Cardiac fibroblast (primary cell): ENCODE measurements around the gene SPIRE1.
A peak's percentile ranks its signal among the peaks of the same experiment; 100 is the strongest.

Experiments used
- DNase-seq, 2 donors: peaks; one replicate each; pipeline versions ENCODE4 v3.0.0 to v3.0.0-alpha.2; 2010; ENCODE audit warnings: low read depth in 2 of 2
- H3K4me3 ChIP-seq, 2 donors: replicated peaks in 1 of 2; 1 replicate in 1 of 2; 2 replicates in 1 of 2; pipeline ENCODE4 v1.5.1; 2011; ENCODE audit warnings: low read depth in 2 of 2, low read length in 2 of 2, mild to moderate bottlenecking in 2 of 2, moderate library complexity in 1 of 2
- CTCF ChIP-seq: IDR thresholded peaks from one replicate; pipeline ENCODE4 v1.5.1; 2011; ENCODE audit warnings: low read depth, mild to moderate bottlenecking, low read length, inconsistent platforms

The SPIRE1 gene

DNA sequence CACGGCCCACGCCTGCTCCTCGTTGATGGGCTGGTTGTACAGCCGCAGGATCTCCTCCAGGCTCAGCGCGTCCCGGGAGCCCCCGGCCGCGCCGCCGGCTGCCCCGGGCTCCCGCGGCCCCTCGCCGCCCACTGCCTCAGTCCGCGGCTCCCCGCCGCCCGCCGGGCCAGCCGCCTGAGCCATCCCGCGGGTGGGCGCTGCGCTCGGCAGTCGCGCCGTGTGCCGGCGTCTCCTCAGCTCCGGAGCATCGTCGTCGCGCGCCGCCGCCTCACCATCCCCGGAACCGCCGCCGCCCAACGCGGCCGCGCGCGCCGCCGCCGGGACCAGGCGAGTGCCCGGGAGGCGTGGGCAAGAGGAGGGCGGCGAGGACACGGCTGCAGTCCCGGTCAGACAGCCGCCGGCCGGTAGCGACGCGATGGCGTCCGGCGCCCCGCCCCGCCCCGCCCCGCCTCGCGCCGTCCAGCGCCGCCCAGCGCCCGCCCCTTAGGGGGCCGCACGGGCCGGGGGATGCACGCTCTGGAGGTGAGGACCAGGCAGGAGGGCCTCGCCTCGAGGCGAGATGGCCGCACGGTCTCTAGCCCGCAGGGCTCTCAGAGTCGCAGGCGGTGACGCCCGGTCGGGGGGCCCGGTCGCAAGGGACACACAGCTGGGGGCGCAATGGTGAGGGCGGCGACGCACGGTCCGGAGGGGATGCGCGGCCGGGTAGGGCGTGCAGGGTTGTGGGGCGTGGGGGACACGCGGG is at the start of gene SPIRE1:
SPIRE1 (minus strand) TSS at position 424 of the 742 bp plus-strand sequence; CDS start at position 183, 241 bp downstream.
- peak within 1 kb of the TSS; percentile 66 to 67 for H3K4me3 ChIP-seq
- TF ChIP-seq CTCF, result no peak
- DNase-seq, result peak; percentile 51 to 76

- peak; percentile 16 to 41 for DNase-seq
- H3K4me3 ChIP-seq, result peak overlapping the region; percentile 91 to 95
- no peak for TF ChIP-seq CTCF
These were observed 45.8 kb upstream of the SPIRE1 start for GRCh38 chr18:12703664-12704063.

- TF ChIP-seq CTCF, result no peak
- no peak for DNase-seq
These were observed 45.2 kb upstream of the SPIRE1 start for GRCh38 chr18:12703096-12703567.

GRCh38 chr18:12702221-12703095 is 44.6 kb upstream of the SPIRE1 start, which contains the start of the genes CEP76 and PSMG2:
CEP76 (minus strand) TSS chr18:12702723; CDS start chr18:12702548, 175 bp downstream.
PSMG2 (plus strand) TSS chr18:12703042; CDS start chr18:12703108, 66 bp downstream.
- no peak for TF ChIP-seq CTCF
- DNase-seq, result peak; percentile 94 to 95
- peak within 1 kb of the TSS; percentile 91 to 95 for H3K4me3 ChIP-seq

More at GRCh38 chr18:12703096-12703567, 45.2 kb upstream of the SPIRE1 start:
- peak overlapping the region; percentile 91 to 95 for H3K4me3 ChIP-seq

DNA sequence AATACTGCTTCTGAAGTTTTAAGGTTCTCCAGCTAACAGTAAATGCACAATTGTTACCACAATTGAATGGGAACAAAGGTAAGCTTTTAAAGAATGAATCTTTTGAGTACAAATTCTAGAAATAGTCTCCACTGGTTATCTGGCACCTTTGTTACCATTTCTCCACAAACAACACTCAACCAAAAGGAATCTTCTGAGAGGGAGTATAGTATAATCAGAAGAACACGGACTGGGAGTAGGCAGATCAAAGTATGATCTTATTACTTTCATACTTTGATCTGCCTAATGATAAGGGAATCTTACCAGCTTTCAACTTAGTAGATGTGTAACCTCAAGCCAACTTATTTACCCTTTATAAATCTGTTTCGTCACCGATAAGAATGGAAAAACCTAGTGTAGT is 43.3 kb upstream of the SPIRE1 start:
- no peak for DNase-seq
- TF ChIP-seq CTCF, result no peak
- H3K4me3 ChIP-seq, result no peak overlapping the region

DNA sequence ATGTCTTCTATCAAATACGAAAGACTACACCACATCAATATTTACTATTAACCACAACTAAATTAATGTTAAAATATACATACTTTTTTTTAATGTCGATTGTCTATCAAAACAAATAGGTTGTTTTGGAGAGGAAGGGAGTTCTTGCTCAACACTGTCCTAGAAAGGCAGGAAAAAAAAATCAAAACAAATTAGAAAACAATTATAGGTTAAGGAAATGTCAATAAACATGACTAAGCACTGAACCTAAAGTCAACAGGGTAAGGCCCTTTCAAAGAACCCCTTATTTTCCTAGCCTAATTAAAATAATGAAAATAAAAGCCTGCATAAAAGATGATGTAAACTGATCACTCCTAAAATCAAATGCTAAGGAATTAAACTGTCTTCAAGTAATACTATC is 41.8 kb upstream of the SPIRE1 start:
- no peak for TF ChIP-seq CTCF
- H3K4me3 ChIP-seq, result no peak overlapping the region
- DNase-seq, result no peak
